Measurements from ENCODE around the gene CENPC. TPM values are rescaled to one million over a fixed set of nuclear protein-coding genes. Genes with fewer than 3 reads are reported as not detected.
"Not testable (repeated sequence)": the region's sequence is repeated elsewhere in the genome, so short reads cannot be mapped to it uniquely, and the experiment has no call there.

Gene CENPC
- total RNA-seq, 2 experiments from 2014 or later: 46.0 to 51.7 TPM

- Mint-ChIP-seq H3K27ac (peak overlapping the region; percentile 27), H3K36me3 (ENCODE audit: low read depth) (peaks cover 4% of the 10 kb centered on the region), H3K9me3 (no peaks in the 10 kb centered on the region), H3K4me3 (no peak overlapping the region), H3K4me1 (ENCODE audit: low read depth) (peaks cover 51% of the 10 kb centered on the region), H3K27me3 (ENCODE audit: low read depth) (no peaks in the 10 kb centered on the region)
- DNase-seq: no peak
- intact Hi-C loops (cut with micrococcal nuclease): loop anchor here (1.0 kb wide), 1 partner anchor 15 kb away; the partner anchor contains the start of gene STAP1
- CTCF ChIA-PET: no interaction called here
These were observed 27.9 kb upstream of the CENPC start for GRCh38 chr4:67573193-67573592.

- DNase-seq: no peak
- Mint-ChIP-seq H3K27me3 (ENCODE audit: low read depth) (no peaks in the 10 kb centered on the region), H3K4me1 (ENCODE audit: low read depth) (peaks cover 51% of the 10 kb centered on the region), H3K36me3 (ENCODE audit: low read depth) (peaks cover 3% of the 10 kb centered on the region), H3K27ac (peak overlapping the region; percentile 68), H3K9me3 (no peaks in the 10 kb centered on the region), H3K4me3 (no peak overlapping the region)
- CTCF ChIA-PET: interaction anchor here (0.9 kb wide), 1 partner anchor 22 kb away, joined by 5 read pairs; no protein-coding TSS in a partner anchor
- intact Hi-C loops (cut with micrococcal nuclease): no loop called here
These were observed 26.7 kb upstream of the CENPC start for GRCh38 chr4:67571975-67572374.

GRCh38 chr4:67570537-67570936 lies 25.2 kb upstream of the CENPC start:
- Mint-ChIP-seq H3K9me3 (no peaks in the 10 kb centered on the region), H3K36me3 (ENCODE audit: low read depth) (peaks cover 3% of the 10 kb centered on the region), H3K4me1 (ENCODE audit: low read depth) (peaks cover 47% of the 10 kb centered on the region), H3K27ac (no peak overlapping the region), H3K27me3 (ENCODE audit: low read depth) (no peaks in the 10 kb centered on the region), H3K4me3 (no peak overlapping the region)
- intact Hi-C loops (cut with micrococcal nuclease): no loop called here
- no peak for DNase-seq
- CTCF ChIA-PET: no interaction called here

- Mint-ChIP-seq H3K4me3 (no peak overlapping the region), H3K27me3 (ENCODE audit: low read depth) (no peaks in the 10 kb centered on the region), H3K36me3 (ENCODE audit: low read depth) (peaks cover 3% of the 10 kb centered on the region), H3K4me1 (ENCODE audit: low read depth) (peaks cover 46% of the 10 kb centered on the region), H3K9me3 (no peaks in the 10 kb centered on the region), H3K27ac (peak overlapping the region; percentile 65)
- intact Hi-C loops (cut with micrococcal nuclease): no loop called here
- no peak for DNase-seq
- CTCF ChIA-PET: interaction anchor here (0.8 to 1.6 kb wide), 3 partner anchors 12 to 16 kb away, joined by 3 to 4 read pairs (median 3); no protein-coding TSS in a partner anchor
These were observed 23.5 kb upstream of the CENPC start for GRCh38 chr4:67568820-67569219.

GRCh38 chr4:67566335-67566734 lies 21.0 kb upstream of the CENPC start:
- peaks cover 7% of the 10 kb centered on the region for H3K36me3 Mint-ChIP-seq (ENCODE audit: low read depth)
- no peaks in the 10 kb centered on the region for H3K9me3 Mint-ChIP-seq
- H3K4me1 Mint-ChIP-seq (ENCODE audit: low read depth): peaks cover 38% of the 10 kb centered on the region
- no peaks in the 10 kb centered on the region for H3K27me3 Mint-ChIP-seq (ENCODE audit: low read depth)
- H3K4me3 Mint-ChIP-seq: no peak overlapping the region
- DNase-seq: peak; percentile 58
- CTCF ChIA-PET: interaction anchor here (0.7 to 2.3 kb wide), 3 partner anchors 10 to 23 kb away, joined by 3 to 6 read pairs (median 5); no protein-coding TSS in a partner anchor
- H3K27ac Mint-ChIP-seq: peak overlapping the region; percentile 69
- intact Hi-C loops (cut with micrococcal nuclease): no loop called here

- H3K9me3 Mint-ChIP-seq: no peaks in the 10 kb centered on the region
- peaks cover 5% of the 10 kb centered on the region for H3K36me3 Mint-ChIP-seq (ENCODE audit: low read depth)
- no peak overlapping the region for H3K27ac Mint-ChIP-seq
- DNase-seq: no peak
- H3K4me3 Mint-ChIP-seq: no peak overlapping the region
- peaks cover 37% of the 10 kb centered on the region for H3K4me1 Mint-ChIP-seq (ENCODE audit: low read depth)
- CTCF ChIA-PET: no interaction called here
- intact Hi-C loops (cut with micrococcal nuclease): no loop called here
- no peaks in the 10 kb centered on the region for H3K27me3 Mint-ChIP-seq (ENCODE audit: low read depth)
These were observed 20.0 kb upstream of the CENPC start for GRCh38 chr4:67565284-67565683.

- CTCF ChIA-PET: interaction anchor here (1.0 kb wide), 1 partner anchor 9 kb away, joined by 4 read pairs; no protein-coding TSS in a partner anchor
These were observed 13.2 kb upstream of the CENPC start, which contains the start of gene STAP1 for GRCh38 chr4:67558493-67558892. Gene STAP1, plus strand, starts transcription at chr4:67558727. Its CDS starts 83 bp downstream, at chr4:67558810.

GRCh38 chr4:67556436-67556835 lies 11.1 kb upstream of the CENPC start:
- Mint-ChIP-seq H3K27ac (no peak overlapping the region), H3K36me3 (ENCODE audit: low read depth) (peaks cover 2% of the 10 kb centered on the region), H3K4me1 (ENCODE audit: low read depth) (peaks cover 49% of the 10 kb centered on the region), H3K9me3 (no peaks in the 10 kb centered on the region), H3K27me3 (ENCODE audit: low read depth) (no peaks in the 10 kb centered on the region), H3K4me3 (no peak overlapping the region)
- CTCF ChIA-PET: interaction anchor here (0.6 to 1.4 kb wide), 3 partner anchors 11 to 98 kb away, joined by 3 to 4 read pairs (median 3); no protein-coding TSS in a partner anchor
- intact Hi-C loops (cut with micrococcal nuclease): no loop called here
- no peak for DNase-seq

More at GRCh38 chr4:67558493-67558892, 13.2 kb upstream of the CENPC start, which contains the start of gene STAP1:
- Mint-ChIP-seq H3K27me3 (ENCODE audit: low read depth) (no peaks in the 10 kb centered on the region), H3K4me1 (ENCODE audit: low read depth) (peaks cover 49% of the 10 kb centered on the region), H3K27ac (peak within 1 kb of the TSS; percentile 93), H3K36me3 (ENCODE audit: low read depth) (peaks cover 6% of the 10 kb centered on the region), H3K9me3 (no peaks in the 10 kb centered on the region), H3K4me3 (peak within 1 kb of the TSS; percentile 86)
- peak; percentile 65 for DNase-seq
- intact Hi-C loops (cut with micrococcal nuclease): loop anchor here (1.0 to 2.0 kb wide), 3 partner anchors 13 to 142 kb away; partner anchors contain the start of genes CENPC and UBA6

- no peak for DNase-seq
- no peaks in the 10 kb centered on the region for H3K9me3 Mint-ChIP-seq
- H3K27ac Mint-ChIP-seq: no peak overlapping the region
- H3K4me1 Mint-ChIP-seq (ENCODE audit: low read depth): peaks cover 54% of the 10 kb centered on the region
- H3K4me3 Mint-ChIP-seq: no peak overlapping the region
- CTCF ChIA-PET: no interaction called here
- peaks cover 2% of the 10 kb centered on the region for H3K36me3 Mint-ChIP-seq (ENCODE audit: low read depth)
- intact Hi-C loops (cut with micrococcal nuclease): no loop called here
- no peaks in the 10 kb centered on the region for H3K27me3 Mint-ChIP-seq (ENCODE audit: low read depth)
These were observed 10.1 kb upstream of the CENPC start for GRCh38 chr4:67555447-67555846.

- H3K9me3 Mint-ChIP-seq: no peaks in the 10 kb centered on the region
- H3K4me3 Mint-ChIP-seq: no peak overlapping the region
- CTCF ChIA-PET: interaction anchor here (1.2 kb wide), 1 partner anchor 193 kb away, joined by 3 read pairs; no protein-coding TSS in a partner anchor
- no peak overlapping the region for H3K27ac Mint-ChIP-seq
- peaks cover 2% of the 10 kb centered on the region for H3K36me3 Mint-ChIP-seq (ENCODE audit: low read depth)
- DNase-seq: no peak
- no peaks in the 10 kb centered on the region for H3K27me3 Mint-ChIP-seq (ENCODE audit: low read depth)
- intact Hi-C loops (cut with micrococcal nuclease): no loop called here
- H3K4me1 Mint-ChIP-seq (ENCODE audit: low read depth): peaks cover 48% of the 10 kb centered on the region
These were observed 8.8 kb upstream of the CENPC start for GRCh38 chr4:67554096-67554495.

- intact Hi-C loops (cut with micrococcal nuclease); H3K9me3 Mint-ChIP-seq; H3K4me3 Mint-ChIP-seq; DNase-seq; H3K36me3 Mint-ChIP-seq (ENCODE audit: low read depth); H3K27me3 Mint-ChIP-seq (ENCODE audit: low read depth): not testable (repeated sequence)
- peak overlapping the region; percentile 41 for H3K27ac Mint-ChIP-seq
- peaks cover 39% of the 10 kb centered on the region for H3K4me1 Mint-ChIP-seq (ENCODE audit: low read depth)
- CTCF ChIA-PET: interaction anchor here (0.6 to 1.2 kb wide), 6 partner anchors 32 to 823 kb away, joined by 3 to 6 read pairs (median 4); no protein-coding TSS in a partner anchor
These were observed 7.0 kb upstream of the CENPC start for GRCh38 chr4:67552146-67552792.

GRCh38 chr4:67550857-67551256 lies 5.6 kb upstream of the CENPC start:
- Mint-ChIP-seq H3K4me3 (no peak overlapping the region), H3K4me1 (ENCODE audit: low read depth) (peaks cover 33% of the 10 kb centered on the region), H3K27me3 (ENCODE audit: low read depth) (no peaks in the 10 kb centered on the region), H3K36me3 (ENCODE audit: low read depth) (no peaks in the 10 kb centered on the region), H3K9me3 (no peaks in the 10 kb centered on the region), H3K27ac (peak overlapping the region; percentile 36)
- CTCF ChIA-PET: interaction anchor here (0.6 to 1.9 kb wide), 6 partner anchors 17 to 263 kb away, joined by 3 to 6 read pairs (median 4); no protein-coding TSS in a partner anchor
- intact Hi-C loops (cut with micrococcal nuclease): no loop called here
- DNase-seq: no peak
